HT-29 (cell line): ENCODE data around the gene DNAJB9. TPM values are rescaled to one million over a fixed set of nuclear protein-coding genes. Genes with fewer than 3 reads are reported as not detected.

Experiments used
- DNase-seq: peaks from one replicate; pipeline ENCODE4 v3.0.0-alpha.2; 2015; ENCODE audit warnings: low spot score
- total RNA-seq: library from RNA; depleted of rRNA; stranded (reverse); fragments of >200 nt; shearing (Covaris generic); gene quantifications from 2 replicates; pipeline ENCODE4 v1.2.3, GENCODE V29; 2014

Gene DNAJB9
- total RNA-seq, 1 experiment from 2014 or later: 24.1 TPM

DNA sequence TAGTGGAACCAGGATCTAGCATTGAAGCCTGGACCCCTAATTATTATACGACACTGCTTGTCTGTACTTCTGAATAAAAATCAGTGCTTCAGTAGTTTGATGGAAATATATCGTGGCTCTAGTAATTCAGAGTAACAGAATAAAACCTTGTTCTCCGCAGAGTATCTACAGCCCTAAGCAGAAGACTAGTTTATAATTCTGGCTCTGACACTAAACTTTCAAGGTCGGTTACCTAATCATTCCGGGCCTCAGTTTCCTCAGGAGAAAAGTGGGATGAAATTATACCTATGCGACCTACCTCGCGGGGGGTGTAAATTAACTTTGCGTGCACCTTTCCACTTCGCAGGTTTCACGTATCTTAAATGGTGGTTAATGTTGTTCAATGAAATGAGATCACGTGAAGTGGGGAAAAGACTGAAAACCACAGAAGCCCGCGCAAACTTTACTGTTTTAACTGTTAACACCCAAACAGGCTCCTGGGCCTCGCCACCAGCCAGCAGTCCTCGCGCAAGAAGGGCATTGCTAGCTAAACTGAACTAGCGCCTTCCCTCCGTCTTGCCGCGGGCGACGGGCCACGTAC, 783 bp upstream of the DNAJB9 start:
- DNase-seq: no peak

DNA sequence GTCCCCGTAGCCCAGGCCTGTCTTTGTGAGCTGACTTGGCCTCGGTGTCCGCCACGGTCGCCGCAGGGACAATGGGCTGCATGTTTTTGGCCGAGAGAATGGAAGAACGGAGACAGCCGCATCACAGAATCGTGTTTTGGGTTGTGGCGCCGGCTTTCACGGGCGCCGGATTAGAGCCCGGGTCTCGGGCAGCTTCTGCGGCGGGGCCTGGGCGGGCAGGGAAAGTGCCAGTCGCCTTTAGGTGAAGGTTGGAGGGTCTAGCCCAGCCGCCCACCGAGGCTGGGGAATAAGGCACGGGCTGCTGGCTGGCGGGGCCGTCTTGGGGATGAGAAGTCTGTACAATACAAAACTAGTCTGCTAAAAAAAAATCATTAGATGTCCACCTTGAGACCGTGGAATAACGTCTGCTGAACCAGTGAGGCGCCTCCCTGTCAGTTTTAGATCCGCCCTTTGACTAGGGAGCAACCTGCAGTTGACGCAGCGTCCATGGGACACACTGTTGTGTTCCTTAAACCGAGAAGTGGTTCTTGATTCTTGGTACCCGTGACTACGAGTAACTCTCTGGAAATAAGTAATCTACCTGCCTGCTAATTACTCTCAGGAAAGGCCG, 577 bp downstream of the DNAJB9 start:
- peak; percentile 83 for DNase-seq

DNA sequence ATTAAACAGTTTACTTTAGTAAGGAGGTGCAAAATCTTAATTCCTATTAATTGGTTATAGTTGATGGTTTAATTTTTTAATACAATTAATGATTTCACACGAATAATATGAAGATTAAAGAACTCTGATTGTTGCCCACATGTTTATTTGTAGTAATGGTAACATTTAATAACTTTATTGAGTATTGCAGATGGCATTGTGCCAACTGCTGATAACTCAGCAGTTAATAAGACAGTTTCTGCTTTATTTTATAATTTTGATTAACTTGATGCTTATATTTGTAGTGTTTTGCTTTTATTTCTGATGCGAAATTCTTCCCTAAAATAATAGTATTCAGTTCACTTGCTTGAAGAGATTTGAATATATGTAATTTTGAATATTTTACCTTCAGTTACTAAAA, 2.8 kb downstream of the DNAJB9 start:
- DNase-seq: no peak

DNA sequence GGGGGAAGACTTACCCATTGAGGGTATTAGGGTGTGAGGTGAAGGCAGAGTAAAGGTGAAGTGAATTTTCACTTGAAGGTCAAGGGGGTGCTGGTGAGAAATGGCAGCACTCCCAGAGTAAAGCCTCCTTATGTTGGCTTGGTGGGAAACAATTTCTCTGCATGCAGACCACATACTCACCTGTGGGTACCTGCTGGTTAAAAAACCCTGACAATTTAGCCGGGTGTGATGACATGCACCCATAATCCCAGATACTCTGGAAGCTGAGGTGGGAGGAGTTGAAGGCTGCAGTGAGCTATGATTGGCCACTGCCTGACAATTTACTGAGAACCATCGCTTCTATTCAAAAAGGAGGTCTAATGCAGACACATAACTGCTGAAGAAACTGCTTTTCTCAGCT, 5.5 kb downstream of the DNAJB9 start:
- no peak for DNase-seq

DNA sequence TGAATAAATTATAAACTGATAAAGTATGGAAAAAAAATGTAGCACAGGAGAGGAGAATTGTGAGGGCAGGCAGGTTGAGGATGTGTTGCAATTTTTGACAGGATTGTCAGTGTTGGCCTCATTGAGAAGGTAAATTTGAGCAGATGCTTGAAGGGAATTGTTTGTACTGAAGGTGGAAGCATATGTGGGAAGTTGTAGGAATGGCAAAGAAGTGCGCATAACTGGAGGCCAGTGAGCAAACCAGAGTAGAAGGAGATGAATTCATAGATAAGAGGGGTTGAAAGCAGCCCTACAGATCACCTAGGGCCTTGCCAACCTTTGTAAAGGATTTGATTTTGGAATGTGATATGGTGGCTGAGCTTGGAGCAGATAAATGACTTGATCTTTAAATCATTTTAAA, 6.4 kb downstream of the DNAJB9 start:
- no peak for DNase-seq

DNA sequence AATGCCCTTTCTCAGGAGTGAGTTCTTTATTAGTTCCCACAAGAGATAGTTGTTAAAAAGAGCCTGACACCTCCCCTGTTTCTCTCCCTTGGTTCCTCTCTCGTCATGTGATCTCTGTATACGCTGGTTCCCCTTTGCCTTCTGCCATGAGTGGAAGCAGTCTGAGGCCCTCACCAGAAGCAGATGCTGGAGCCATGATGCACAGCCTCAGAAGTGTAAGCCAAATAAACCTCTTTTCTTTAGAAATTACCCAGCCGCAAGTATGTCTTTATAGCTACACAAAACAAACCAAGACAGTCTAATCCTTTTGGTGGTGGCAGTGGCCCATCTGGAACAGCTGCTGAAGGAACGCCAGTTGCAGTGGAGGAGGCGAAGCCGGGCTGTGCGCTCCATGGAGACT, 9.3 kb downstream of the DNAJB9 start:
- DNase-seq: no peak

DNA sequence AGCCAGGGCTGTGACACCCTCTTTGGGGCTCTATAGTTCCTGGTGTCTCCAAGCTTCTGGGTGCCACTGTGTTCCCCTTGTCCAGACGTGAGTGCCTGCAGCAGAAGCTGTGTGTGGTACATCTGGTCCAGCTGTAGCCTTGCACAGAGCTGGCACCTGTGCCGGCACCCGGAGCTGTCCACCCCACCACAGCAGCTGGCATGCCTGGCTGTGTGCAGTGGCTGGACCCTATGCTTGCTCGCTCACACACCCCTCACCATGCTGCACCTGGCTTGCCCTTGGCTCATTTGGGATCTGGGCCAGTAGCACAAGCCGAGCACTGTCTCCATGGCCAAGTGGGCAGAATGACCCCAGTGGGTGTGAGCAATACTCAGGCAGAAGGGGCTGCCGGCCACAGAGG, 10.6 kb downstream of the DNAJB9 start:
- DNase-seq: no peak

DNA sequence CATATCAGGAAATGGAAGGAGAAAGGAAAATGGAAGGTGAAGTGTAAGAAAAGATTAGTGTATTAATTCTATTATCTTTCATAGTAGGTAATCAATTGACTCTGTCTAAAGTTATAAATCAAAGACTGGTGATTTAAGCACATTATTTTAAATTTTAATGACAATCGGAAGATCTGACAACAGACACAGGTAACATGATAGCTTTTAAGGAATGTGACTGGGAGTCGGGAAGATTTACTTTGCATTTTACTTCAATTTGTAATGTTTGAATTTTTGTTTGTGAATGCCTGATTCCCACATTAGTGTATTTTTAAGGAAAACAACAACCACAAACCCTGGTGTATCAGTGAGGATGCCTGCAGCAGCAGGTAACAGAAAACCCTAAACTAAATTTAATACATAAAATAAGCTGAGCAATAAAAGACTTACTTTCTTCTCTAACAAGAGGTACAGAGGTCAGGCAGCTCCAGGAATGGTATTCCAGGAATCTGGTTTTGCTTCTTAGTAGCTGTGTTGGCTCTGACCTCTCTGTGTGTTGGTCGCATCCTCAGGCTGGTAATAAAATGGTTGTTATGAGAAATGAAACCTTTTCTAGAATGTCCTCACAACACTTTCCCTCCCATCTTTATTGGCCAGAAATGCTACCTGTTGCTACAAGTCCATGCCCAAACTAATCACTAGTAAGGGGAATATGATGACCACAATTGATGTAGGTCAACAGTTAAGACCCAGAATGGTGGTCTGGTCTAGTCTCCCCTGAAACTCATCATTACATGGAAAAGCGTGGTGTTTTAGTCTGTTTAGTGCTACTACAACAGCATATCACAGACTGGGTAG, 12.2 kb downstream of the DNAJB9 start:
- peak; percentile 67 for DNase-seq

DNA sequence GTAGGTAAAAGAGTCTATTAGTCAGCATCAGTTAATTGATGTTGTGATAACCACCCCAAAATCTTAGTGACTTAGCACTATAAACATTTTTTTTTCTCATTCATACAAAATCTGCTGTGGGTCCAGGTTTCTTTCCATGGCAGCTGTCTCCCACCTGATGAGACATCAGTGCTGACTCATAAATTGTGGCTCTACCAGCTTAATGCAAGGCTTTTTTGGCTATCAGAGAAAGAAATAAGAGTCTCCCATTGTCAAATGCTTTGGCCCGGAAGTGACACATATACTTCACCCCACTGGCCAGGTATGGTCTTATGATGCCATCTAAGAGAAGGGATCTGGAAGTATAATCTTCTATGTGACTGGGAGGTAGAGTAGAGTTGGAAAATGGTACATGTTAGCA, 14.5 kb downstream of the DNAJB9 start:
- DNase-seq: no peak

DNA sequence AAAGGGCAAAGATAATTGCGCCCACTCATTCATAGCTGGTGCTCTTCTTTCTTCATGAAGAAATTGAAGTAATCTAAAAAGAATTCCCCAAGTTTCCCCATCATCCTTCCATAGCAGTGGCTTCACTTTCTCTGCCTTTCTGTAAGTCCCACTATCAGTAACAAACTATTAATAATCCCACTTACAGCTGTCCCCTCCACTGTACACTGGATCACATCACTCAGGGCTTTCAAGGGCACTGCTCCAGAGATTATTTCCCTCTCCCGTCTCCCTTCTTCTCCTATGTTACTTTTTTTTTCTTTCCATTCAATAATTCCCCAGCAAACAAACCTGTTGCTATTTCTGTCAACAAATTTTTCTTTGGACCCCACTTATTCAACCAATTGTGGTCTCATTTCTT, 16.2 kb downstream of the DNAJB9 start:
- no peak for DNase-seq

DNA sequence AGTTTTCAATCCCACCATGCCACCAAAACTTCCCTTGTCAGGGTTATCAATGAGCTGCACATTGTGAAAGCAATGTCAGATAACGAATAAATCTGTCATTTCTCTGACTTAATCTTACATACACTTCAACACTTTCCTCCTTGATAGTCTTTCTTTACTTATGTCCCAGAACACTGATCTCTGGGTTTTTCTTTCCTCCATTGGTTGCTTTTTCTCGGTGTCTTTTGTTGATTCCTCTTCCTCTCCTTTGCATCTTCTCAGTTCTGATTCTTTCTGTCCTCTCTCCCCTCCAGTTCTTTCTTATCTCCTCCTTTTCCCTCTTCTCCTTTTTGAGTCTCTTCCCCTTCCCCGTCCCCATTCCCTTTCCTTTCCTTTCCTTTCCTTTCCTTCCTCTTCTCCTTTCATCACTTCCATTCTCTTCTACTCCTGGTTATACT, 16.6 kb downstream of the DNAJB9 start:
- DNase-seq: no peak

DNA sequence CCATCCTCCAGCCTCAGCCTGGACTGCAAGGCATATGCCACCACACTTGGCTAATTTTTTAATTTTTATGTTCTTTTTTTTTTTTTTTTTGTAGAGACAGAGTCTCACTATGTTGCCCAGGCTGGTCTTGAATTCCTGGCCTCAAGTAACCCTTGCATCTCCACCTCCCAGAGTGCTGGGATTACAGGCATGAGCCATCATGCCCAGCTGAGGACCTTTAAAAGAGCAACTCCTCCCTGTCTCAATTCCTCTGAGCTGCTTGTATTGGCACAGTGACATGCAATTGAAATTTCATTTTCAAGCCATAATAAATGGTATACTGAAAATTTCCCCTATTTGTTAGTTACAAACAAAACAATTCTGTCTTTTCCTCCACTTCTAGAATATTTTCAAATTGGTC, 19.5 kb downstream of the DNAJB9 start:
- no peak for DNase-seq

DNA sequence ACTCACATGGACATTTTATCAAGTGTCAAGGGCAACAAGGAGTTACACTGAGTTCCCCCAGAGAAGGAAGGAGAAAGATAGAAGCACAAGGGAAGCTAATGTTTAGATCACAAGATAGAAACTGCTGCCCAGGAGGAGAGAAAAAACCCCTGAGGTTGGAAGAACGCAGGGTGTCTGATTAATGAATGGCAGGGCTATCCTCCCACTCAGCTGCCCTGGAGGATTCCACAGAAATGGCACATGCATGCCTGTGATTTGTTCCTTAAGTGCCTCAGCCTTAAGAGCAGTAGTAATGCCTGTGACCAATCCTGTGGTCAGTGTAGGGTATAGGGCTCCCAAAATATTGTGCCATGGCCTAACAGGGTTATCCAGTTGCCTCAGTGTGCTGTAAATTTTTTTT, 20.2 kb downstream of the DNAJB9 start:
- DNase-seq: no peak

DNA sequence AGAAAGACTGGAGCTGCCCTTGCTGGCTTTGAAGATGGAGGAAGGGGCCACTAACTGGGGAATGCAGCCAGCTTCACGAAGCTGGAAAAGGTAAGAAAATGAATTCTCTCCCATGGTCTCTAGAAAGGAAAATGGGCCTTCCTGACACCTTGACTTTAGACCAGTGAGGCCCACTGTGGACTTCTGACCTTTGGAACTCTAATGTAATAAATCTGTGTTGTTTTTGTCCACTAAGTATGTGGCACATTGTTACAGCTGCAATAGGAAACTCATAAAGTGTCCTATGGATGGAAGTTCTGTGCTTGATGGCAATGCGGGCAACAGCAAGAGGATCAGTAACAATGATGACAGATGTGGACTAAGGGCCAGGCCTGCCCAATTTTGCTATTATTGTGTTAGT, 20.9 kb downstream of the DNAJB9 start:
- no peak for DNase-seq

DNA sequence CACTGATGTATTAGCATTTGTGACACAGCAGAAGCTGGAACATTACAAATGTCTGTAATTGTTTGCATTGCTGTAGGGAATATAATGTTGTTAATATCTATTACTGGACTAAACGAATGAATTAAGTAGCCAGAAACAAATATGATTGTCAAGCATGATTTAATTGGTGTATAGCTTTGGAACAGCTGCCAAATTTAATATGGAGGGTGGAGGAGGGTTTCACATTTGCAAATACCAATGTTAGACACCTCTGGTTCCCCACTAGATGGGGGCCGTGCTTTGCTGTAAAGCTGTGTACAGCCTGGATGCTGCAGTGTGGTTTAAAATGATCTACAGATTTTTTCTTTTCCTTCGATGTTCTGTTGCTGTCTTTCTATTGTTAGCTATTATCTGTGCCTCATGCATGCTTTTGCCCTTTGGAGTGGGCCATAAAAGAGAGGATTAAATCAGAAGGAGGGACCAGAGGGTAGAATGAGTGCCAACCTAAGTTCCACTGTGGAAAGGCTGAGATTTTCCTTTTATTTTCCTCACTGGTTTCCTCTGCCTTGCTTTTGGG, 23.1 kb downstream of the DNAJB9 start:
- DNase-seq: peak; percentile 47

DNA sequence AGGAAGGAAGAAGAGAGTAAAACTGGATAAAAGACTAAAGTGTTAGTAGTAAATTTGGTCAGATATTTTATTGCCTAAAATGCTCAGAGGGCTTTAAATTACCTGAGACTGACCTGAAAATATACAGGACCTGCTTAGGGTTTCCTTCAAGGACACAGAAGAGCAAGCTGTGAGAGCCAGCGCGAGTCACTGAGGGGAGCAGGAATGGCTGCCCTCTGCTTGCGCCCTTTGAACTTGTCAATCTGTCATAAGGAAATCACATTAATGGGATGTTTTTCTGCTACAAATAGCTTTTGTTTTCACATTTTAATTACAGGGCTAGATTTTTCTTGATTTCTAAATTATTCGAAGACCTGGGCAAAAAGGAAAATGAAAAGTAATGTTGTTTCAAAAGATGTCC, 26.9 kb downstream of the DNAJB9 start:
- no peak for DNase-seq

DNA sequence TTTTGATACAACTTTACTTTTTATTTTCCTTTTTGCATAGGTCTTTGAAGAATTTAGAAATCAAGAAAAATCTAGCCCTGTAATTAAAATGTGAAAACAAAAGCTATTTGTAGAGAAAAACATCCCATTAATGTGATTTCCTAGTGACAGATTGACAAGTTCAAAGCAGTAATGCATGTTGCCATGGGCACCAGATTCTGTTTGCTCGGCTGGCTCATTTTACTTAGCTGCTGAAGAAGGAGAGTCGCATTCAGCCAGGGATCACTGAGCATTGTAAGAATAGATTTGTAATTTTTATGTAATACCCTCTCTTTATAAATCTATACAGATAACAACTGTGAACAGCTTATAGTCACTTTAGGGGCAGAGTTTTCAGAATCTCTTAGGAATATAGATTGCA, 28.5 kb downstream of the DNAJB9 start:
- no peak for DNase-seq

DNA sequence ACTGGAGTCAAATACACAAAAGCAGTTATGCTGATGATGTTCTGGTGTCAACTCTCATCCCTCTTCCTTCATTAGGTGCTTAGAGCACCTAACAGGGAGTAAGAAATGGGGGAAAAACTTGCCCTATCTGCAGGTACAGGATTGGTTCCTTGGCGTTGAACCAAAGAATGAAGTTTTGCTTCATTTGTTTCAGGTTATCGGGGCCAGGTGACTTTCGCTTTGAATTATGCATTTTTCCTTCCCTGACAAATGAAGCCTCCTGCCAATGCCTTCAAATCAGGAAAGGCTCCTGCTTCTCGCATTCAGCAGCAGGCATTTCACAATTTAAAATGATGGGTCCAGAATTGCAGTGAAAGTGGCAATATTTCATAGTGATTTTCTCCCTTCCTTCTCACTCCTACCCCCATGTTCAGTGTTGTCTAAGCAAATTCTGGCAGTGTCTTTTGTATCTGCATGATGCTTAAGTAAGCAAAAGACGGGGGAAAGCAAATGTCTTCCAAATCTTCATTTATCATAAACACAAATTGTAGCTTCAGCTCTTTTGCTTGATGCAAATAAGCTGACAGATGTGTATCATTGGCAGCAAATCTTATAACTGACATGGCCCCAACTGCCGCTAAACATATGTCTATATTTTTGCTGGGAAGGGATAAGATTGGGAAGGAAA, 29.4 kb downstream of the DNAJB9 start:
- no peak for DNase-seq

DNA sequence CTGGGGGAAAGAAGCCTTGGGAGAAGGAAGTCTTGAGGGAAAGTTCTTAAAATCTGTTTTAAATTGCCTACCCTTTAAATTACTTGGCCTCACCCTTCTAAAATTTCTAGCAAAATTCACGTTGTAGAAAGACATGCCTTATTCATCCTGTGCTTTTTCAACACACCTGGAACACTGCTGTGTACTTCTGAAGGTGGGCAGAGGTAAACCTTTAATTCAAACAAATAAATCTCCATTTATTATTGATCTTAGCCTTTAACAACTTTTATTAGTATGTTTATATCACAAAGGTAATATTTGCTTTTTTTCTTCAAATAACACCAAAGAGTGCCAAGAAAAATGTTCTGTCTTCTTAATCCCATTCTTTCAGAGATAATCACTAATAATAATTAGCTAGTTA, 30.7 kb downstream of the DNAJB9 start:
- no peak for DNase-seq

DNA sequence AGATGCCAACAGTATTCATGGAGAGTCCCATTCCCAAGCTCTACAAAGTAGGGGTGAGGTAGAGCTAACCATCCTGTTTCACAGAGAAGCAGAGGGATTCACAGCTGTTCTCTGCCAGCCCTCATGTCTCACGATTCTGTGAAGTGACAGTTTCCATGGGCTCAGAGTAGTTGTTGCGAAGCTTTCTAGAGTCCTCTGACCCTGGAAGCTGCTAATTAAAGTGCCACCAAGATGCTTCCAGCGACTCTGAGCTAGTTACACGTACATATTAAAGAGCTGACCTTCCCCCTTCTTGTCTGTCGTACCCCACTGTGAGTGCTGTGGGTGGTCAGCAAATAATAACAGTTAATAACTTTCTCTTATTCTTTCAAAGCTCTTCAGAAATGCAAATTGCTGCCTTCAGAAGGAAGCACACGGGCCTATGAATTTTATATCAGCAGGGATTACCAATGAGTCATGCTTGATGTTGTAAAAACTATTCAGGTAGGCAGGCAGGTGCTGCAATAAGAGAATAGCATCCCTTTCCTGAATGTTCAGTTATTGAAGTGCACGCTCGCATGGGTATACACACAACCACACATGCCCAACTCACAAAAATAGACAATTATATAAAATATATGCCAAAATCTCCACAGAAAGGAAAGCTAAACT, 34.1 kb downstream of the DNAJB9 start:
- no peak for DNase-seq

DNA sequence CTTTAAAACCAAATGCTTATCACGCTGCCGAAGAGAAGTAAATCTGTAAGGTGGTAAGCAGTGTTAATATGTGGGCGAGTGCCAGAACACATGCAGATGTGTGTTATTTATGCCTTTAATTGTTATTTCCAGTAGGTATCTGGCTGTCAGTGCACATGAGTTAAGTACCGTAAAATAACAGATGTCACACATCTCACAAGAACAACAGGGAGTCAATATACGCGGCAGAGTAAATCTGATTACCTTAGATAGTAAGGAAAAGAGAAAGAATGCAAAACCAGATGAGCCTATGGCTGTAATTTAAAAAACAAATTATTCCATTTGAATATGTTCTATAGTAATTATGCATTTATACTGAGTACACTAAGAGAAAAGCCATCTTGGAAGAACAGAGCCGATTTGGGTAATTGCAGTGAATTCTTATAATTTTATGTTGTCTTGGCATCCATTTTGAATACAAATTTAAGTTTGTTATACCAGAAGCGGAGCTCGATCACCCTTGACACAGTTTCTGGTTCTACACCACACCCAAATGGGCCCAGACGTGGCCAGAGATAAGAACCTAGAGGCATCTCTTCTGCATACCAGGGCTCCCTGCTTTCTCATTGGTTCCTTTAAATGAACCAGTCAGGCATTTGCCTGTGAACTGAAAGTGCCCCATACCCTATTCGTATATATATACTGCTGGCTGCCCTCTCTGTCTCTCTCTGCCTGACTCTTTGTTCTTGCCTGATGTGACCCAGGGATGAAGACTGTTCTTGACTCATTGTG, 34.8 kb downstream of the DNAJB9 start:
- no peak for DNase-seq
